Suprapubic skin (tissue), 4 donors: ENCODE data around the gene GREM2. TPM values are rescaled to one million over a fixed set of nuclear protein-coding genes. Genes with fewer than 3 reads are reported as not detected.

Experiments used
- DNase-seq, 2 donors: peaks; one replicate each; pipeline ENCODE4 v3.0.0-alpha.2; 2019; ENCODE audit warnings: low spot score in 2 of 2
- H3K27ac ChIP-seq: fragments of 200-600 bp; sonication (generic); one replicate; pipeline ENCODE4 v1.5.1; 2019
- H3K27me3 ChIP-seq: fragments of 200-600 bp; sonication (generic); one replicate; pipeline ENCODE4 v1.5.1; 2019
- H3K36me3 ChIP-seq: fragments of 200-600 bp; sonication (generic); one replicate; pipeline ENCODE4 v1.5.1; 2019
- H3K4me1 ChIP-seq: fragments of 200-600 bp; sonication (generic); one replicate; pipeline ENCODE4 v1.5.1; 2019
- H3K4me3 ChIP-seq: fragments of 200-600 bp; sonication (generic); one replicate; pipeline ENCODE4 v1.5.1; 2019; ENCODE audit warnings: mild to moderate bottlenecking
- H3K9me3 ChIP-seq: fragments of 200-600 bp; sonication (generic); one replicate; pipeline ENCODE4 v1.5.1; 2019
- EP300 ChIP-seq: sonication (generic); formaldehyde crosslinking; IDR thresholded peaks from one replicate; pipeline ENCODE4 v1.6.1; 2017; ENCODE audit warnings: antibody characterized with exemption
- POLR2A ChIP-seq, 2 donors: fragments of 450-650 bp; IDR thresholded peaks; one replicate each; pipeline ENCODE4 v1.6.1; 2017; ENCODE audit warnings: antibody characterized with exemption in 2 of 2, mild to moderate bottlenecking in 2 of 2, moderate library complexity in 2 of 2
- POLR2AphosphoS5 ChIP-seq, 3 donors: sonication (generic); formaldehyde crosslinking; IDR thresholded peaks; one replicate each; pipeline ENCODE4 v1.6.1; 2017; ENCODE audit warnings: antibody characterized with exemption in 3 of 3
- WGBS: methylation state at CpG from one replicate; pipeline ENCODE4 v1.1.5; 2018; 5-methylcytosine and 5-hydroxymethylcytosine counted together
- total RNA-seq, 4 donors: library from RNA; depleted of rRNA; stranded (reverse); fragments of >200 nt; gene quantifications; one replicate each; pipeline ENCODE4 v1.1.0, GENCODE V29; 2016
- TF ChIP-seq, protein P1 (sequence below), 2 donors: fragments of 200-600 bp in 1 of 2; fragments of 450-650 bp in 1 of 2; sonication (generic) in 1 of 2; IDR thresholded peaks; one replicate each; pipeline ENCODE4 v1.5.1; 2016 to 2019; ENCODE audit warnings: antibody characterized with exemption in 2 of 2, mild to moderate bottlenecking in 1 of 2, moderate library complexity in 1 of 2

Gene GREM2
- total RNA-seq, 4 donors from 2014 or later: 0.11 to 1.3 (median 0.38) TPM

DNA sequence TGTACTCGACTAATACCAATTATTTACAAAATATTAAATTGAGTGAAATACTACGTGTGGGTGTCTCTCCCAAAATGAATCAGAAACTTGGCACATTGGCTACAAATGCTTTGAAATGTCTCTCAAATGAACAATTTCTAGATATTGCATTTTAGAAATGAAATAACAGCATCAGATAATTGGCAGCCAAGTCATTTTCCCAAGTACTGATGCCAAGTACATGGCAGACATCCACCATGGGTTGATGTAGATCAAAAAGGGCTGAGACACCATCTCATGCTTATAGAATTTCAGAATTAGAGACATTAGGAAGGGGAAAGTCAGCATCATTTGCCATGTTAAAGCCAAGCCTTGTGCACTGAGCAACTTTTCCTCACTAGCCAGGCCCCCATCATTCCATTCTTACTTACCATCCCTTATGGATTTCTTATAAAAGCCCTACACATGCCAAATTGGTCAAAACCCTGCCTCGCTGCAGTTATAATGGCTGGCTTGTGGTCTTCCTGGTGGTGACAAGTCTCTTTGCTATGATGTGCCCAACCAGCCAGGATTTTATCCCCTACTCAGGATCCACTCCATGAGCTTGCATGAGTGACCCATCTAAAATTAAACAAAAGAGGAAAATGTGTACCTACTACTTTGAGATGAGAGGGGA is 73.1 kb downstream of the GREM2 start:
- no peak for DNase-seq
- no peaks in the 10 kb centered on the region for H3K27me3 ChIP-seq
- no peaks in the 10 kb centered on the region for H3K36me3 ChIP-seq
- H3K9me3 ChIP-seq: no peaks in the 10 kb centered on the region
- 67% methylated on average over 3 of the region's 3 CpGs for WGBS
- no peaks in the 10 kb centered on the region for H3K4me1 ChIP-seq
- no peak for TF ChIP-seq POLR2AphosphoS5 (IDR thresholded peaks at IDR 0.05)
- TF ChIP-seq, protein P1, sequence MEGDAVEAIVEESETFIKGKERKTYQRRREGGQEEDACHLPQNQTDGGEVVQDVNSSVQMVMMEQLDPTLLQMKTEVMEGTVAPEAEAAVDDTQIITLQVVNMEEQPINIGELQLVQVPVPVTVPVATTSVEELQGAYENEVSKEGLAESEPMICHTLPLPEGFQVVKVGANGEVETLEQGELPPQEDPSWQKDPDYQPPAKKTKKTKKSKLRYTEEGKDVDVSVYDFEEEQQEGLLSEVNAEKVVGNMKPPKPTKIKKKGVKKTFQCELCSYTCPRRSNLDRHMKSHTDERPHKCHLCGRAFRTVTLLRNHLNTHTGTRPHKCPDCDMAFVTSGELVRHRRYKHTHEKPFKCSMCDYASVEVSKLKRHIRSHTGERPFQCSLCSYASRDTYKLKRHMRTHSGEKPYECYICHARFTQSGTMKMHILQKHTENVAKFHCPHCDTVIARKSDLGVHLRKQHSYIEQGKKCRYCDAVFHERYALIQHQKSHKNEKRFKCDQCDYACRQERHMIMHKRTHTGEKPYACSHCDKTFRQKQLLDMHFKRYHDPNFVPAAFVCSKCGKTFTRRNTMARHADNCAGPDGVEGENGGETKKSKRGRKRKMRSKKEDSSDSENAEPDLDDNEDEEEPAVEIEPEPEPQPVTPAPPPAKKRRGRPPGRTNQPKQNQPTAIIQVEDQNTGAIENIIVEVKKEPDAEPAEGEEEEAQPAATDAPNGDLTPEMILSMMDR (IDR thresholded peaks at IDR 0.05): no peak
- no peak for TF ChIP-seq POLR2A (IDR thresholded peaks at IDR 0.05)
- no peak for TF ChIP-seq EP300
- no peak overlapping the region for H3K4me3 ChIP-seq
- no peak overlapping the region for H3K27ac ChIP-seq

DNA sequence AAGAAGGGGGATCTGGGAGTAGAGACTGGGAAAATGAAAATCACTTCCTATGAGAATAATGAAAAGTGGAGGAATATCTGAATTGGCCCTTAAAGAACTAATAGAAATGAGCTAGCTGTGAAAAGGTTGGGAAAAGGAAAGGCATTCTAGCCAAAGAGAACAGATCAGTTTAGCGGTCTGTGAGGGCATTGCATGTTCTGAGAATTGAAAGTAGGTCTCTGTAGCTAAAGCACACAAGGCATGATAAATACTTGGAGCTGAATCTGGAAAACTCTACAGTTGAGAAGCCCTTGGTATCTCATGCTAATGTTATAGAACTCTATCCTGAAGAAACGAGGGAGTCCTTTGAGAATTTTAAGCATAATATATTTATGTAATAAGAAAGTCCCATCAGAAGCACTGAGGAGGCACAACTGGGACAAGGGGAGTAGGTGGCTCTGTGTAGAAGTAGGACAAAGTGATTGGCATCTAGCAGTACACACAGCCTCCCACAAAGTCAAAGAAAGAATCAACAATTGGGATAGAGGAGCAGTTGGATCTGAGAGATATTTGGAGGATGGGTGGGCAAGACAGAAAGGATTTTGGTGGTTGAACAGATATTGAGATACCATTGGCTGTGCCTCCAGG is 78.7 kb downstream of the GREM2 start:
- Histone ChIP-seq H3K4me1 (no peaks in the 10 kb centered on the region), H3K36me3 (no peaks in the 10 kb centered on the region), H3K27ac (no peak overlapping the region), H3K9me3 (no peaks in the 10 kb centered on the region), H3K27me3 (no peaks in the 10 kb centered on the region), H3K4me3 (no peak overlapping the region)
- WGBS: 77% methylated on average over 2 of the region's 2 CpGs
- TF ChIP-seq POLR2A (IDR thresholded peaks at IDR 0.05): no peak
- no peak for TF ChIP-seq EP300
- TF ChIP-seq, protein P1 (IDR thresholded peaks at IDR 0.05): no peak
- TF ChIP-seq POLR2AphosphoS5 (IDR thresholded peaks at IDR 0.05): no peak
- no peak for DNase-seq

DNA sequence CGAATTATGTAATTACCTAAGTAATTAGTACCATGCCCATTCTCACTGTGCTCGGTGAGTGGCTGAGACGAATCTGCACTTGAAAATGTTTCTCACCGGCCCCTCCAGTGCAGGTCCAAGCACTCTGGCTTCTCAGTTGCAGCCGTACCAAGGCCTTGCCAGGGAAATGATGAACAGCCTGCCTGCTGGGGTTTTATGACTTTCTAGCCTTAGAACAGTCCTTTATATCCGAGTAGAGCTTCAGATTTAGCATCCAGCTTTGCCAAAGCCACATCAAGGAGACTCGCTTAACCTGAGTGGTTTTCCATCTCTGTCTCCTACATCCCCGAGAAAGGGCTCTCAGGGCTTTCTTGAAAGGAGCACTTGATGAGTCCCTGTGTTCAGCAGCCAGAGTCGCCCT is 83.4 kb downstream of the GREM2 start:
- DNase-seq: no peak
- TF ChIP-seq, protein P1 (IDR thresholded peaks at IDR 0.05): no peak
- TF ChIP-seq POLR2AphosphoS5 (IDR thresholded peaks at IDR 0.05) (no peak), POLR2A (IDR thresholded peaks at IDR 0.05) (no peak), EP300 (no peak)
- 77% methylated on average over 9 of the region's 9 CpGs for WGBS
- Histone ChIP-seq H3K4me1 (no peaks in the 10 kb centered on the region), H3K4me3 (no peak overlapping the region), H3K27ac (no peak overlapping the region), H3K27me3 (no peaks in the 10 kb centered on the region), H3K9me3 (no peaks in the 10 kb centered on the region), H3K36me3 (no peaks in the 10 kb centered on the region)

DNA sequence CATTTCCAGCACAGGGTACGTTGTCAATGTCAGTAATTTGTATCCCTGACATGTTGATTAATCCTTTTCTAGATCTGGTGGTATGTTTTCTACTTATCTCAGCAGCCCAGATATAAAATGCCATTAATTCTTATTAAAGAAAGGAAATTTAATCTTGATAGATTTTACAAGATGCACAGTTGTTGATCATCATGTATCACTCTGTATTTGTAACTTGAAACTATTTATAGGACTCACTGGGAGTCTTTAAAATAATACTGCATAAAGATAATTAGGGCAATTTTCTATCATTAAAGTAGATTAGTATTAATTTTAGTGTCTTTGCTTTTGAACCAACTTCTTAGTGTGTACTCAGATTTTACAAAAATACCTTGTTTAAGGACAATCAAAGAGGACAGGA is 84.9 kb downstream of the GREM2 start:
- WGBS: 54% methylated on average over 1 of the region's 1 CpG
- no peaks in the 10 kb centered on the region for H3K9me3 ChIP-seq
- H3K27ac ChIP-seq: no peak overlapping the region
- TF ChIP-seq, protein P1 (IDR thresholded peaks at IDR 0.05): no peak
- TF ChIP-seq EP300: no peak
- no peak for TF ChIP-seq POLR2A (IDR thresholded peaks at IDR 0.05)
- no peak for TF ChIP-seq POLR2AphosphoS5 (IDR thresholded peaks at IDR 0.05)
- H3K36me3 ChIP-seq: no peaks in the 10 kb centered on the region
- DNase-seq: no peak
- no peak overlapping the region for H3K4me3 ChIP-seq
- H3K27me3 ChIP-seq: no peaks in the 10 kb centered on the region
- no peaks in the 10 kb centered on the region for H3K4me1 ChIP-seq

DNA sequence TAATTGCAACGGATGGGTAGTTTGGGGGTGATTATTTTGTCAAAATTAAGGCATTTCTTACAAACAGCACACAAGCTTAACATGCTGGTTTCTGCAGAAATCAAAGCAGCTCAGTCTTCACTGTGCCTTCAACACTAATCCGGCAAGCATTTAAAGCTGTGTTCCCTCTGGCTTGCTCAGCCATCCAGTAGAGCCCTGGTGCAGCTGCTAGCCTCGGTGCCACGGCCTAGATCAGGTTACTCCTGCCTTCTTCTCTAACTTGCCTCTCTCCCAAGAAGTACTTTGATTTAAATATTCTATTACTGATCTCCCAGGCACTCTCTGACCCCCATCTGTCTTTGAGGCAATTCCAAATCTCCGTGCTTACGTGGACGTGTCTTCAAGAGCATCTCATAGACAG is 85.6 kb downstream of the GREM2 start:
- 71% methylated on average over 7 of the region's 7 CpGs for WGBS
- Histone ChIP-seq H3K27me3 (no peaks in the 10 kb centered on the region), H3K27ac (no peak overlapping the region), H3K4me1 (no peaks in the 10 kb centered on the region), H3K36me3 (no peaks in the 10 kb centered on the region), H3K4me3 (no peak overlapping the region), H3K9me3 (no peaks in the 10 kb centered on the region)
- DNase-seq: no peak
- TF ChIP-seq EP300 (no peak), POLR2AphosphoS5 (IDR thresholded peaks at IDR 0.05) (no peak), POLR2A (IDR thresholded peaks at IDR 0.05) (no peak)
- TF ChIP-seq, protein P1 (IDR thresholded peaks at IDR 0.05): no peak
